Measurements from ENCODE around the gene AFMID. TPM values are rescaled to one million over a fixed set of nuclear protein-coding genes. Genes with fewer than 3 reads are reported as not detected.

Gene AFMID
- total and polyA plus RNA-seq, 9 of the 15 experiments (the other 6 are each of a cell fraction or from before 2014, with no cell fraction given) = 62.1 to 188 (median 74.4) TPM

- TF ChIP-seq WHSC1 (IDR thresholded peaks at IDR 0.05; ENCODE audit: low read length) = no peak
- TF ChIP-seq STAG1 (CRISPR knock-in tag; IDR thresholded peaks at IDR 0.05; ENCODE audit: borderline replicate concordance) = peak; percentile 19; the same call in 1 of the 2 replicates
- no peak for TF ChIP-seq RBM39 (optimal IDR thresholded peaks at IDR 0.05; ENCODE audit: low read depth, low read length)
- no peak for TF ChIP-seq ZNF124 (CRISPR knock-in tag; IDR thresholded peaks at IDR 0.05)
- no peak for TF ChIP-seq MEIS2 (IDR thresholded peaks at IDR 0.05; ENCODE audit: partially characterized antibody)
- TF ChIP-seq CBFA2T3 (IDR thresholded peaks at IDR 0.05) = 0 out of 2 replicates have a peak, but pooled peaks have one; percentile 29
- TF ChIP-seq NFIX (CRISPR knock-in tag; IDR thresholded peaks at IDR 0.05; ENCODE audit: low read depth) = no peak
- TF ChIP-seq ZNF277 (CRISPR knock-in tag; IDR thresholded peaks at IDR 0.05; ENCODE audit: borderline replicate concordance) = no peak
- TF ChIP-seq KAT2B (IDR thresholded peaks at IDR 0.05; ENCODE audit: low read depth, low read length) = no peak
- TF ChIP-seq ZBTB17 (CRISPR knock-in tag; IDR thresholded peaks at IDR 0.05) = no peak
- TF ChIP-seq CBX2 (IDR thresholded peaks at IDR 0.05; ENCODE audit: insufficient read depth, low read length, poor library complexity, severe bottlenecking) = no peak
- no peak for TF ChIP-seq SRSF7 (optimal IDR thresholded peaks at IDR 0.05; ENCODE audit: low read depth, low read length)
- TF ChIP-seq ZNF592 (IDR thresholded peaks at IDR 0.05) = peak; percentile 8; the same call in 1 of the 2 replicates
- TF ChIP-seq MTA3 (IDR thresholded peaks at IDR 0.05; ENCODE audit: borderline replicate concordance) = 0 out of 2 replicates have a peak, but pooled peaks have one; percentile 15
- TF ChIP-seq ZFX (CRISPR knock-in tag; IDR thresholded peaks at IDR 0.05) = peak; percentile 59
Measured at GRCh38 chr17:78144736-78145641, 42.2 kb upstream of the AFMID start (continued).
